GM15510 (cell line): Measurements from ENCODE around the gene CHURC1.

Experiments
- POLR2A ChIP-seq: IDR thresholded peaks from 3 replicates; pipeline ENCODE4 v1.6.1; 2011; ENCODE audit warnings: borderline replicate concordance; ENCODE audit not compliant: insufficient read length; ENCODE audit errors: extremely low read depth

The CHURC1 gene

DNA sequence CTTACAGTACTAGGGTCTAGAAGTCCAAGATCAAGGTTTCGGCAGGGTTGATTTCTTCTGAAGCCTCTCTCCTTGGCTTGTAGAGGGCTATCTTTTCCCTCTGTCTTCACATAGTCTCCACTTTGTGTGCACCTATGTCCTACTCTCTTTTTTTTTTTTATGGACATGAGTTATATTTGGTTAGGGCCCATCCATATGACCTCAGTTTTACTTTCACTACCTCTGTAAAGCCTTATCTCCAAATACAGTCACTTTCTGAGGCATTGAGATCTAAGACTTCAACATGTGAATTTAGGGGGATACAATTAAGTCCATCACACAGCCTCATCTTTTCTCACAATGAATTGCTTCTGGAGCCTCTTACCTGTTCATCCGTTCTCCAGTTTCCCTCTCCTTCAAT lies 28.7 kb upstream of the CHURC1 start:
- TF ChIP-seq POLR2A = no peak

DNA sequence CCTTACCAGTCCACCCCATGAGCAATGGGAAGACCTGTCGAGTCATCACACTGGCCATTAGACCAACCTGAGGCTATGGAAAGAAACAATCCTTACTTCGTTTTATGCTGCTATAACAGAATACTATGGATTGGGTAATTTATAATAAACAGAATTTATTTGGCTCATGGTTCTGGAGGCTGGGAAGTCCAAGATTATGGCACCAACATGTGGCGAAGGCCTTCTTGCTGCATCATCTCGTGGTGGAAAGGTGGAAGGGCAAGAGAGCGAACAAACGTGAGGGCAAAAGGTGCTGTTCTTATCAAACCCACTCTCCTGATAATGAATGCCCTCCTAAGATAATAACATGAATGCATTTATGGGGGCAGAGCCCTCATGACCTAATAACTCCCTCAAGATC lies 24.9 kb upstream of the CHURC1 start:
- TF ChIP-seq POLR2A = no peak

DNA sequence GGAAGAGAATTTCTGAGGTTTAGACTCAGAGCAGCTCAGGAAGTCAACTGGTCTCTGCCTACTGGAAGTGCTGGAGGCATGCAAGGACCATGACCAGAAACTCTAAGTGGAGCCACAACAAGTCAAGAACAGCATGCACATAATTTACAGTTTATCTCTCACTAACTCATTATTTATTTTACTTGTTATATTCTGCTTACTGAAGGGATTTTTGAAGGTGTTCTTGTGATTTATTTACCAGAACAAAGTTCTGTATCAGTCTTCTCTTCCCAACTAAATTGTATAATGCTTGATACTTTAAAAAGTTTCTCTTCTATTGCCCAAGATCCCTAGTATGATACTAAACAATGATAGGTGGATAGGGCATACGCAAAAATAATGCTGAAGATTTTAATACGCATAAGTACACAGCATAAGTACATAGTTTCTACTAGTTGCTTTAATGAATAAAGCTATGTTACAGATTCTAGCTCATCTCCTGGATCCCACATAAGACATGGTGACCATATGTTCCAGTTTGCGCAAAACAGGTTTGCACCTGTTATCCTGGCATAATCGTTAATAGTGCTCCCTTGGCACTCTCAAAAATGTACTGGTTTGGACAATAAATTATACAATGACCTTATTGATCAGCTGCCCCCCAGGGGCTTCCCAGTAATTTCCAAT lies 22.9 kb upstream of the CHURC1 start:
- no peak for TF ChIP-seq POLR2A

DNA sequence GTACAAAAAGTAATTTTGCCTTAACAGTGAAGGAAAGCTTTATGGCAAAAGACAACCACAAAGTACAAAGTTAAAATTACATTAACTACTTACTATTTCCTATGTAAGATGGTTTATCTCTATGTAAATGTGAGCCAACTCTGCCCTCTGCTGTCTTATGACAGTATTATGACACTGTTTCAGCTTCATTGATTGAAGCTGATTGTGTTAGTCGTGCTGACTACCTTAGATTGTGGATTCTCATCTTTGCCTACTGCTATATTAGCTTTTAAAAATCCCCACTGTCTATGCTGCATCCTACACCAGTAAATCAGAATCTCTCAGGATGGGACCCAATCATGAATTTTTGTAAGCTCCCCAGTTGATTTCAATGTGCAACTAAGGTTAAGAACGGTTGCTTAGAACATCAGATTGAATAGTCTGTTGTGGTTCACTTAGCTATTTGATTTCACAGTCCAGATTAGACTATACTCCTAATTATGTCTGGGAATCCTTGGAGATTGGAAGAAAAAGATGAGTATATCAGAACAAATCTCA lies 22.3 kb upstream of the CHURC1 start:
- no peak for TF ChIP-seq POLR2A

DNA sequence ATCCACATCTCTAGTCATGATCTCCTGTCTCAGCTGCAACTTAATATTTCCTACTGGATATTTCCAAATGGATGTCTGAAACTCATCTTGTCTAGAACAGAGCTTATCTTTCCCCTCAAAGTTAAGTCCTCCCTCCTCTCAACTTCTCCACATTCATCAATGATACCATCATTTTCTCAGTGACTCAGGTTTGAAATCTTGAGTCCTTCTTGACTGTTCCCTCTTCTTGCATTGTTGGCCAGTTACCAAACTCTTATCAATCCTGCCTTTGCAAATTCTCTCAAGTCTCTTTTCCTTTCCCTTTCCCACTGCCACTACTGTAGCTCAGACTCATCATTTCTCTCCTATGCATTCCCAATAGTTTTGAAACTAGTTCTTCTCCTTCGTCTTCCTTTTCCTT lies 14.3 kb upstream of the CHURC1 start:
- TF ChIP-seq POLR2A = no peak

DNA sequence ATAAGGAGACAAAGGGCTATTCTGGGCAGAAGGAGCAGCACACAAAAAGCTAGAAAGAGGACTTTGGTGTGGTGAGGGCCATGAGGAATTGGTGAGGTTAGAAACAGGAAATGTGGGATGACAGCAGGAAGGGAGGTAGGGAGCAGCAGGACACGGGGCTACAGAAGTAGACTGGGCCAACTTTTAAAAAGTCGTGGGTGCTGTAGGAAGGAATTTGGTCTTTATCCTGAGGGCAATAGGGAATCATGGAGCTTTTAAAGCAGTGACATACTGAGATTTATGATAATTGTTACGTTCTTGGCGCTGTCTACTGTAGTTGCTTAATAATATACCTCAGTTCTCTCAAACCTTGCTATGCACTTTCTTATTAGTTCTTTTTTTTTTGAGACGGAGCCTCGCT lies 8.2 kb upstream of the CHURC1 start:
- TF ChIP-seq POLR2A = no peak

DNA sequence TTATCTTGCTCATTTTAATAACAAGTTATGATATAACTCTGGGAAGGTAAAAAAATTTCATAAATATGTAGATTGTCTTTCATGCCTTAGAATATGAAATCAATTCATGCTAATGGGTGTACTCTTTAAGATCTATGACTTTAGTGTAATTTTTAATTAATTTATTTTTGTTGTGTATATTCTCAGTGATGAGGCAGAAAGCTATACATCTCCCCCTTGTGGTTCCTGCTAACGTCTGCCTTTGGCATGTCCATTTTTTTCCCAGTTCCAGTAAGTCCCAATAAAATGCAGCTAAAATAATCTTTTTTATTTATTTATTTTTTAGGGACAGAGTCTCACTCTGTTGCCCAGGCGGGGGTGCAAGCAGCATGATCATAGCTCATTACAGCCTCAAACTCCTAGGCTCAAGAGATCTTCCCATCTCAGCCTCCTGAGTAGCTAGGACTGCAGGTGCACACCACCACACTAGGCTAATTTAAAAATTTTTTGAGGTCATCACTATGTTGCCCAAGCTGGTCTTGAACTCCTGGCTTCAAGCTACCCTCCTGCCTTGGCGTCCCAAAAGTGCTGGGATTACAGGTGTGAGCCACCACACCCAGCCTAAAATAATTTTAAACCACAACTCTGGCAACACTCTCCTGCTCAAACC lies 3.3 kb upstream of the CHURC1 start:
- TF ChIP-seq POLR2A = no peak

DNA sequence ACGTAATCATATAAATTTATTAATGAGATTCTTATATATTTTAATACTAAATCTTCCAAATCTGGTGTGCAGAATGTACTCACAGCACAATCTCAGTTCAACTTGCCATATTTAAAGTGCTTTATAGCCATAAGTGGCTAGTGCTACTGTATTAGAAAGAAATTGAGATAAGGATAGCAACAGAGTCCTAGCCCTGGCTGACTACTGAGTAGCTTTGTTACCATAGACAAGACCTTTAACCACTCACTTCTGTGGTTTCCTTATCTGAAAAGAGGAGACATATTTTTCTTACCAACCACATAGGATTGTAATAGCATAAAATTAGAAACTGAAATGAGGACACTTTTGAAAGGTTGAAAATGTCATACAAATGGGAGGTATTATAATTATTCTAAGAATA lies 2.0 kb upstream of the CHURC1 start:
- TF ChIP-seq POLR2A = no peak

DNA sequence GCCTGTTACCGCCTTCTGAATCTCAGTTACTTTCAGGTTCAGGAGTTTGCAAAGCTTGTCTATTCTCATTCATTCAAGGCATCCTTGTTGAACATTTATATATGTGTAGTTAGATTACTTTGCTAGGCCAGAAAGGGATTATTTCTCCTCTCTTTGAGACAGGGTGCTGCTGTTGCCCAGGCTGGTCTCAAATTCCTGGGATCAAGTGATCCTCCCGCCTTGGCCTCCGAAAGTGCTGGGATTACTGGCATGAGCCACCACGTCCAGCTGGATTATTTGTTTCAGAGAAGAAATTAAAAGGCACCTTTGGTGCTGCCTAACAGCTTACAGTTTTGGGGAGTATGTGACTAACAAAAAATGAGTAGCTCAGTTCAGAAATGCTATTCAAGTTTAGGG lies 772 bp downstream of the CHURC1 start:
- no peak for TF ChIP-seq POLR2A

DNA sequence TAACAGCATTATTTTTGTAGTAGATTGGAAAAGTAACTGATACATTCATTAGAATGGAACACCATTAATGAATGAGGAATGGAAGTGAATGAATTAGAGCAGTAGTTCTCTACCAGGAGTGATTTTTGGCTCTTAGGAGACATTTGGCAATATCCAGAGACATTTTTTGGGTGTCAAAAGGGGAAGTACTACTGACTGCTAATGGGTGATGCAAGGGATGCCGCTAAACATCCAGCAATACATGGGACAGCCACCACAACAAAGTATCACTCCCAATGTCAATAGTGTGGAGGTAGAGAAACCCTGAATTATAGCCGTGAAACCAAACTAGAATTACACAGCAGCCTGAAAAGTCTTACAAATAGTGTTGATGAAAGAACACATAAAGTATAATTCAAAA lies 1.5 kb downstream of the CHURC1 start:
- no peak for TF ChIP-seq POLR2A

DNA sequence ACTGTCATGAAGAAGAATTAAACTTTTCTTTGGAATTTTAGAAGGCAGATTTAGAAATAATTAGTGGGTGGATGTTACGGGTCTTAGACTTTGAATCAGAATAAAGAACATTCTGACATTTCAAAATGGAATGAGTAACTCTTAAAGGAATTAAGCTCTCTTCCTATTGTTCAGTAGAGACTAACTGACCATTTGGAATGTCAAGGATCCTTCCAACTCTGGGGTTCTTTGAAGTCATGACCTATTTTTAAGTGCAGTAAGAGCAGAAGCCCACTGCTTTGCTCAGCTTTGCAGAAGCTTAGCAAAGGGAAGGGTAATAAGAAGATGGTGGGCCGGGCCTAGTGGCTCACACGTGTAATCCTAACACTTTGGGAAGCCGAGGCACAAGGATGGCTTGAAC lies 4.0 kb downstream of the CHURC1 start:
- no peak for TF ChIP-seq POLR2A

DNA sequence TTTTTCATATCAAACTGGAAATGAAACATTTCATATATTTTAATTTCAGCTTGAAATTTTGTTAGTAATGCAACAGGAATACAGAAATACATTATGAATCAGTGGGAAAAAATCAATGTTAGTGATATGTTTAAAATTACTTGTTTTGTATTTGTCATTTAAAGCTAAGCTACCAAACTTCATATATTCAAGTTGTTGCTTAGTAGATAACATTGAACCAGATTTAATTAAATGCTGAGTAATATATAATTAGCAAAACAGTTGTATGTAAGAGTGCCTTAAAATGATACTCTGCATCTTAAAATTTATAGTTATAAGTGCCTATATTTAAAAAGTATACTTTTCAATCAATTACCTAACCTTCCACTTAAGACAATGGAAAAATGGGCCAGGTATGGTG lies 5.0 kb downstream of the CHURC1 start:
- no peak for TF ChIP-seq POLR2A

DNA sequence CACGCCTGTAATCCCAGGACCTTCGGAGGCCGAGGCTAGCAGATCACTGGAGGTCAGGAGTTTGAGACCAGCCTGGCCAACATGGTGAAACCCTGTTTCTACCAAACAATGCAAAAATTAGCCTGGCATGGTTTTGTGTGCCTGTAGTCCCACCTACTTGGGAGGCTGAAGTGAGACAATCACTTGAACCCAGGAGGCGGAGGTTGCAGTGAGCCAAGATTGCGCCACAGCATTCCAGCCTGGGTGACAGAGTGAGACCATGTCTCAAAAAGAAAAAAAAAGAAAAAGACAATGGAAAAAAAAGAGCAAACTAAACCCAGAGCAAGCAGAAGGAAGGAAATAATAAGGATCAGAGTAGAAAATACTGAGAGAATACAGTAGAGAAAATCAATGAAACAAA lies 5.4 kb downstream of the CHURC1 start:
- no peak for TF ChIP-seq POLR2A

DNA sequence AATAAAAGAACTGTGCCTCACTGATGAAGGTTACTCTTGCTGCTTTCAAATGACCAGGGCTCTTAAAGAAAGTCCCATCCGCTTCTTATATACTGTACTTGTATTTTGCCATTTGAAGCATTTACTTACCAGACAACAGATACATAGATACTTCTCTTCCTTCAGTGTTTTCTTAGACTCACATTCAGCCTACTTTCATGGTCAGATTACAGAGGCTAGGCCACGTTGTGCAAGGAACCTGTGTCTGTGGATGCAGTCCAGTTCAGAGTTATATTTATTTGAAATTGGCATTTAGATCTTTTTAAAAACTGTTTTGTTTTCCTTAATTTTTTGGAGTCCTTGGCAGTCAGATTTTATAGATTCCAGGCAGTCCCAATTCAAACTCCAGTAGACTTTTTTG lies 6.2 kb downstream of the CHURC1 start:
- TF ChIP-seq POLR2A = no peak

DNA sequence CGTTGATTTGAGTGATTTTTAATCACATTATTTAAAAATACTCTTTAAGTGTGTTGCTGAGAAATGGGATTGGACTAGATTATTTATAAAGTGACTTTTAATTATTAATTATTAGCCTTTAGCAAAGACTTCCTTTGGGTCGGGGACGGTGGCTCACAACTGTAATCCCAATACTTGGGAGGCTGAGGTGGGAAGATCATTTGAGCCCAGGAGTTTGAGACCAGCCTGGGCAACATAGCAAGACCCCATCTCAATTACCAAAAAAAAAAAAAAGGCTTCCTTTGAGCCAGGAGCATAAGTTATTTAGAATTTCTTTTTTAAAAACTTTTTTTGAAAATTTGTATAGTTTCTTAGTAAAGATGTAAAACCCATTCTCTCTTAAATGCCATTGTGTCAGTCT lies 8.8 kb downstream of the CHURC1 start:
- no peak for TF ChIP-seq POLR2A

DNA sequence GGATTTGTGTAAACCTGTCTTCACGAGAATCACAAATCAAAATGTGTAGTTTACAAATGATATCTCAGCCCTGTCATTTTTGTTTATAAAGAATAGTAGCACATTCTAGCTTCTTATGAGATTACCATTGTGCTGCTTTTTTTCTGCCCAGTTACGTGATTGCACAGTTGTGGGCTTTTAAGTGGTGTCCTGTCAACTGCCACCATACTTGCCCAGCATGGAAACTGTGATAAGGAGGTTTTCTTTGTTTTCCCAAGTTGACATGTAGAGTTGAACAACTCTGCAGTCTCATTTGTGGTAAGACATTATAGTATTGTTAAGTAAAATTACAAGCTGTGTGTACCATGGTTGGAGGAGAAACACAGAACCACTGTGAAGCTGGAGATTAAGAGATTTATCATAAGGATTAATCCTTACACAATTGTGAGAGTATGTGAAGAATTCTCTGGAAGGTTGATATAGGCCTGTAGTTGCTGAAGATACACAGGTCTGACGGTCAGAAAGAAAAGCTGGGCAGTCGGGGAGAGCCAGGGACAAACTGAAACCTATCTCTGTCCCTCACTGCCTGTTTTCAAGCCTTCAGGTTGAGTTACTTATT lies 12.2 kb downstream of the CHURC1 start:
- TF ChIP-seq POLR2A = no peak
